ENCODE measurements around the gene TAF5L.
"Not testable (repeated sequence)": the region's sequence is repeated elsewhere in the genome, so short reads cannot be mapped to it uniquely, and the experiment has no call there.

The TAF5L gene

DNA sequence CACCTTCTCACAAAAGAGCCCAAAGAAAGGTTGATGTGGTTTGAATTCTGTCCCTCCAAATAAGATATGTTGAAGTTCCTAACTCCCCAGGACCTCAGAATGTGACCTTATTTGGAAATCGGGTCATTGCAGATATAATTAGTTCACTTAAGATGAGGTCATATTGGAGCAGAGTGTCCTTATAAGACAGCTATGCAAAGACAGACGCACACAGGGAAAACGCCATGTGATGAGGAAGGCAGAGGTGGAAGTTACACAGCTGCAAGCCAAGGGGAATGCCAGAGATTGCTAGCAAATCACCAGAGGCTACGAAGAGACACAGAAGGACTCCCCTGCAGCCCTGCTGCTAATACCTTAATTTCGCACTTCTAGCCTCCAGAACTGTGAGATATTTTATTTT lies 62.2 kb downstream of the TAF5L start:
- peak; percentile 46 for DNase-seq

DNA sequence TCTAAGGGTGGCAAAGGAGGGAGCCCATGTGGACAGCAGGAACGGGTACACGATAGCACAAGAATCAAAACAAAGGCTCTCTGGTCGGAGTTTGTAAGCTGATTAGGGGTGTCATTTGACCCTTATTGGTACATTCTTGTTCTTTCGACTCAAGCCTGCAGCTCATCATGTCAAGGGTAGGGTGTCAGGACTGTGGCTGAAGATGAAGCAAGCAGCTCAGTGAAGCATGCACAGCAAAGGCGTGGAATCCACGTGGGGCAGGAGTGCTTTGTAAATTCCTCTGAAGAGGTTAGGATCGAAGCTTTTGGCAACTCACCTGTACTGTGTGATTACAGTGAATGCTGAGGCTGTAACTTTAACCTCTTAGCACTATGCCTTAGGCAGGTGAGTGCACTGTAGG lies 62.7 kb downstream of the TAF5L start:
- peak; percentile 46 for DNase-seq

DNA sequence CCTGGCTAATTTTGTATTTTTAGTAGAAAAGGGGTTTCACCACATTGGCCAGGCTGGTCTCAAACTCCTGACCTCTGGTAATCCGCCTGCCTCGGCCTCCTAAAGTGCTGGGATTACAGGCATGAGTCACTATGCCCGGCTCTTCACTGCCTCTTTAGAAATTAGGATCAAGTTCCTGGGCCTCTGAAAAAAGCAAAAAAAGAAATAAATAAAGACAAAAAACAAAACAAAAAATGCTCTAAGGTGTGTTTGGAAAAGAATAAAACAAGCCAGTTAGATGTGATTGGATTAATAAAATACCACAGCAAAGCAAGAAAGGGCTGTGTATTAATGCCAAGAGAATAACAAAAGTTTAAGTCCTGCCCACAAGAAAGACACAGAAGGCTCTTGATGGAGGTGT lies 63.2 kb downstream of the TAF5L start:
- no peak for DNase-seq

DNA sequence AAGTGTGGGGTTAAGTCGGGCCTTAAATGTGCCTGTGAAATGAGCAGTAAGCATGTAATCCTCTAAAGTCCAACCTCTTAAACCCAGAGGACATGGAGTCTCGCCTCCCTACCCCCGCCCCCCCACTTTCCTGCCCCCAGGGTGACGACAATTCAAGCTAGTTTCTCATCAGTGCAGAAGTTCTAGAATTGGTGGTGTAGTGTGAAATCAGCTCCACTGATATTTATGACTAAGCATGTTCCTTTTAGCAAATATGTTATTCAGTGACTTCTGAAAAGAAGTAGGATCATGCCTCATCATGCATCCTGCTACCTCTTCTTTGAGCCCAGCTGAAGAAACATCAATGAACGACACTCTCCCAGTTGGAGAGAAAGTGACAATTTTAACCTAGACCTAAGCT lies 64.8 kb downstream of the TAF5L start:
- no peak for DNase-seq

DNA sequence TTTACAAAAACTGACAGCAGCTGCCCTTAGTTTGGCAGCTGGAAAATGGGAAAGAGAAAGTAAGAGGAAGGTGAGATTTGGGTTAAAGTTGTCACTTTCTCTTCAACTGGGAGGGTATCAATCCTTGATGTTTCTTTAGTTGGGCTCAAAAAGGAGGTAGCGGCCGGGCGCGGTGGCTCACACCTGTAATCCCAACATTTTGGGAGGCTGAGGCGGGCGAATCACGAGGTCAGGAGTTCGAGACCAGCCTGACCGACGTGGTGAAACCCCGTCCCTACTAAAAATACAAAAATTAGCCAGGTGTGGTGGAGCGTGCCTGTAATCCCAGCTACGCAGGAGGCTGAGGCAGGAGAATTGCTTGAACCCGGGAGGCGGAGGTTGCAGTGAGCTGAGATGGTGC lies 65.8 kb downstream of the TAF5L start:
- DNase-seq: not testable (repeated sequence)

DNA sequence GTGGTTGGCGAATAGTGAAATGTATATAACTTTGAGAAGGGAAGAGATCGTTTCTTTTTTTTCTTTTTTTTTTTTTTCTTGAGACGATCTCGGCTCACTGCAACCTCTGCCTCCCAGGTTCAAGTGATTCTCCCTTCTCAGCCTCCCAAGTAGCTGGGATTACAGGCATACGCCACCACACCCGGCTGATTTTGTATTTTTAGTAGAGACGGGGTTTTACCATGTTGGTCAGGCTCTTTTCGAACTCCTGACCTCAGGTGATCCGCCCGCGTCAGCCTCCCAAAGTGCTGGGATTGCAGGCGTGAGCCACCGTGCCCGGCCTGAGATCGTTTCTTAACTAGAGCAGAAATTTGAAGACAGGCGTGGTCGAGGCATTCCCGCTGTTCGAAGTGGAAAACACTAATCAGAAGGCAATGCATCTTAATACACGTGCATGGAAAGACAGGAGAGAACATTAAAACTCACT lies 66.6 kb downstream of the TAF5L start:
- DNase-seq: not testable (repeated sequence)

DNA sequence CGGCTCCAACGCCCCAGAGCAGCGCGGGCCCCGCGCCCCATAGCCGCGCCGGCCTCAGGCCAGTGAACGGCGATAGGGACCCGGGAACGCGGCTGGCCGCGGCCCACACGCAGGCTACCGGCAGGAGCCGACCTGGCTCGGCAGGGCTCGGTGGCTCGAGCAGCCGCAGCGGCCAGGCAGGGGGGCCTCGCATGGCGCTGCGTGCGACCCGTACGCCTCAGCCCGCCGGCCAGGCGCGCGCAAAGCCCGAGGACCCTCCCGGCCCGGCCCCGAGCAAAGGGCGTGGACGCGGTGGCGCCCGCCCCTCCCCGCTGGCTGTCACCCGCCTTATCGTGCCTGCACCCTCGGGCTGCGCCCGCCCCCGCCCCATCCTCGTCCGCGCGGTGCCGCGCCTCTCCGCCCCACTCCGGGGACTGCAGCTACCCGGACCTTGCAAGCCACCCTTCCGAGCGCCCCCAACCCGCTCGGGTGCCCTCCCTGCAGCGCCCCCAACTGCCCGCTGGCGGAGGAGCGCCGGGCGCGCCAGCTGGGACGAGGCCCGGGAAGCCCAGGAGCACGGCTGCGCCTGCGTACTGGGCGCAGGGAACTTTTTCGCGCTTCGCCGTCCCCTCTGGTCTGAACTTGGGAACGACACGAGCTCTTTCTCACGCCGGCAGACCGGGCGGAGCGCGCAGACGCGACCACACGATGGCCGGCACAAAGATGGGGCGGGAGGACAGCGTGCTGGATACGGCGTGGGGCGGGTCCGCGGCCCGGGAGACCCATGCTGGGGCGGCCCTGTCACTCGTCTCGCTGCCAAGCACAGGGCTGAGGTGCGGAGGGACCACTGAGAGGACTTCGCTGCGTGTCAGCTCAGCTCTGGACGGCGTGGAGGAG lies 67.2 kb downstream of the TAF5L start, which contains the start of gene ABCB10:
TSS of gene ABCB10 (minus strand) at position 248 of the 876 bp plus-strand sequence. CDS start at position 193, 55 bp downstream.
- DNase-seq: peak; percentile 96

DNA sequence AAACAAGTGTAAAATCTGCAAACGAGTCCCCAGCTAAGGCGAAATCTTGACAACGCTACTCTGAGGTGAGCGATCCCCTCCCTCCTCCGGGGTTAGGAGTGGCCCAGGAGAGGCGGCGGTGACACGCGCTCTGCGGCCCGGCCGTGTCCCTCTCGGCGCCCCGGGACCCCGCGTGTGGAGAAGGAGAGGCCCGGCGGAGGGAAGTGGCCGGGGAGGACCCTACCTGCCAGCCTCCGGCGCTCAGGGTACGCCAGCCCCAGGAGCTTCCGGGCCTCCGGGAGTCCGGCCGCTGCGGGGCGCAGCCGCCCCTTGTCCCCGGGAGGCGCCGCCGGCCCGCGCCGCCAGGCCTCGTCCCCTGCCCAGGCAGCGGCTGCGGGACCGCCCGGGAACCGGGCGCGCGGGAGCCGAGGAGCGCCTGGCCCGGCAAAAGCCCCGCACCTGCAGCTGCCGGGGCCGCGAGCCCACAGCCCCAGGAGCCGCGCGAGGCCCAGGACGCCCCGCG lies 68.0 kb downstream of the TAF5L start:
- DNase-seq: peak; percentile 26

DNA sequence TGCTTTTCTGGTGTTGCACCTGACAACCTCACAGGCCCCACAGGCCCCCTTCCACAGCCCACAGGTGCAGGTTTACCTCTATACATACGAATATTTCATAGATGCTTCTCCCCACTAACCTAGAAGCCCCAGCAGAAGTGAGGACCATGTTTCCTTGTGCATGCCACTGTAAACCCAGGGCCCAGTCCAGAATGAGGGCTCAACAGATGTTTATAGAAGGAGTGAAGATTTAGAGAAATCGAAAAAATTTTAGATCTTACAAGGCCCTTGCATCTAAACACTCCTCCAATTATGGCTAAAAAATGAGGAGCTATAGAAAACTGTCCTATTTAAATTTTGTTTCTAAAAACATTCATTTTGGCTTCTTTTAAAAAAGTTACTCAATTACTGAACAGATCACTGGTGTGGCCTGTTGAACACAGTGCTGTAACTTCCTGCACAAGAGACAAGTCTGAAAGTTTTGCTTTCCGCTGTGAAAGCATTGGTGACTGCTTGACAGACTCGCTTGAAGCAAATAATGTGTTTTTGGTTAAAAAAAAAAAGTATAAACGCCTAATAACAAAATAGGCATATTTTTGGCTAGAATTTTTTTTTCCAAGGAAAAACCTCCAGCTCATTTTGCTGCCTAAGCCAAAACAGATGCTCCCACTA lies 68.6 kb downstream of the TAF5L start:
- DNase-seq: no peak

DNA sequence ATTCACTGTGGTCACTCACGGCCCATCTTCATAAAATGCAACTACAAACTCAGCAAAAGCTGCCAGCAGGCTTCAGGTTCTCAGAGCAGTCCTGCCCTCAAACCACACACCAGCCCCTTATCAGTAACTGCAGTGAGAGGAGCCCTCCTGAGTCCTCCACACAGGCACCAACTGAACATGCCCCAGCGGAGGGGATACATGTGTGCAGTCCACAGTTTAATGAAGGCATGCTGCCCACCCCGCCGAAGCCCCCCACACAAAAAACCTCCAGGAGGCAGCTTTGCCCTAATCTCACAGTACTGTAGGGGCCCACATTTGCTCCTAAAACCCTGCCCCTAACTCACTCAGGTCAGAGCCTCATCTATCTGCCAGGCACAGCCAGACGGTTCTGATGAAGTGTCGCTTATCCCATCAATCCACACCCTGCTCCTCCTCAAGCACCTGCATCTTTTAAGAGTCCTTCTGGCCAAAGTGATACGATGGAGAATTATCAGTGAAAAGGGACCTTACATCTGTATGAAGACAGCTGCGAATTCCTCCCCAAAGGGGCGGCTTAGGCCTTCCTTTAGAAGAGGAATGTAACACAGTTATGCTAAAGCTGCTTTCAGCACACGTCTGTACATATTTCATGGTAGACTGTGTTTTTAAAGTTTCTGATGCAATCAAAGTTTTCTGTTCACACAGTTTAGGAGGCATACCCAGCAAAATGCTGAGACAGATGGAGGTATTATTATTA lies 70.9 kb downstream of the TAF5L start:
- no peak for DNase-seq

DNA sequence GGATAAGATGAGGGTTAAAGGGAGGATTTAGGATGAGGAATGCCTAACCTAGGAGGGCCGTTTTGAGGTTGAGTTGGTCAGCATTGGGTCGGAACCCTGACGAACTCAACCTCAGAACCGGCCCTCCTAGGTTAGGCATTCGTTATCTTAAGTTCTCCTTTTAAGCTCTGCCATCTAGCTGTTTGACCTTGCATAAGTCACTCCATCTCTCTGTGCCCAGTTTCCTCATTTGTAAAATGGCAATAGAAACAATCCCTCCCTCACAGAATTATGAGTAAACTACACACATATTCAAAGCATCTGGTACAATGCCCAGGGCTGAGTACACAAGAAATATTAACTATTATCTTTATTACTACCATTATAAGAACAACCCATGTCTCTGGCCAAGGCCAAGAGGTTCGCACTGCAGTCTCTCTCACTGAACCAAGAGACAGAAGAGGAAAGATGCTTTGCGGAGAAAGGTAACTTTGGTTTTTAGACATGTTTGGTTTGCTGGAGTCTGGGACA lies 72.2 kb downstream of the TAF5L start:
- no peak for DNase-seq

DNA sequence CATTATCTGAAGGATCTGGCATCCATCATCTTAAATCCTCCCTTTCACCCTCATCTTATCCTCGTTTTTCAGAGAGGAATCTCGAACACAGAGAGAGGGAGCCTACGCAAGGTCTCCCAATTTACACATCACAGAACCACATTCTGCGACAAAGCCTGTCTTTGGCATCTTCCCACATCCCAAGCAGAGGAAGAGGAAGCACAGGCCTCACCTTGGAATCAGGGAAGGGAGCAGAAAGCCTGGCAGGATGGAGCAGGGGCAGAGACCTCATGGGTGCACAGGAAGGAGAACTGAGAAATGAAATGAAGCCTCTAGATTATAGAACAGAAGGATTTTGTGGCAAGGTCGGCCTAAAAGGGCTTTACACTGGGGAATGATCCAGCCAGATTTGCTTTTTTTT lies 73.2 kb downstream of the TAF5L start:
- DNase-seq: no peak

DNA sequence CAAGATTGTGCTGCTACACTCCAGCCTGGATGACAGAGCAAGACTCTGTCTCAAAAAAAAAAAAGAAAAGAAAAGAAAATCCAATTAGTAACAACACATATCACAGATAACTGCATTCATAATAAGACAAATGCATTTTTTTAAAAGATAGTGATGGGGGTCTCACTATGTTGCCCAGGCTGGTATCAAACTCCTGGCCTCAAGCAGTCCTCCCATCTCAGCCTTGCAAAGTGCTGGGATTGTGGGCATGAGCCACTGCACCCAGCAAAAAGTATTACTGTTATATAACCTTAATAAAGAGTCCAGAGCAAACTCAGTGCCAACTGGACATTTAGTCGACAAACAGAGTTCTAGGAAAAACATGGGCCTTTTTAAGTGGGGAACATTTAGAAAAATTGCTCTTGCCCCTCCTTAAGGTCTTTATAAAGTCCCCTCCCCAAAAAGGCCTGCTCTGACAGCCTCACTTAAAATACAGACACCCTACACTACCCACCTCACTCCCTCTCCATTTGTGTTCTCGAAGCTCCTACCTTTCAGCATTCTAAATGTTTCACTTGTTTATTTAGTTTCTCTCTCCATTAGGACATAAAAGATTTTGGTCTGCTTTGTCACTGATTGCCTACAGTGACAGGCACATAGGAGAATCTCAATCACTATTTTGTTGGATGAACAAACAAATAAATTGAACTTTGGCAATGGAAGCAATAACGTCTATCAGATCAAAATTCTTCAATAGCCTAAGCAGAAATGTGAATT lies 74.9 kb downstream of the TAF5L start:
- DNase-seq: no peak

DNA sequence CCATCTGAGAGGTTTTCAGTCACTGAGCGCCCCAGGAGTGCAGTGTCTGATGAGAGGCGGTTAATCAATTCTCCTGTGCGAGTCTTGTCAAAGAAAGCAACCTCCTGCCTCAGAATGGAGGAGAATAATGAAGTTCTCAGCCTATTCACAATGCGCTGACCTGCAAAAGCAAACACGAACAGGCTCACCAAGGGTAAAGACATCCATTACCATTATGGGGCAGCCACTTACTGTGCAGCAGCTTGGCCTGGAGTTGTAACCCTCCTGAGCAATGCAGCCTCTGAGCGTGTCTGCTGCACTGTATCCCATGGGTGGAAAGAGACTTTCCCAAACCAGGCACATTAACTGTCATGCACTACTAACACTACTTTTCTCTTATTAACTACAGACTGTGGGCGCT lies 78.4 kb downstream of the TAF5L start:
- DNase-seq: no peak

DNA sequence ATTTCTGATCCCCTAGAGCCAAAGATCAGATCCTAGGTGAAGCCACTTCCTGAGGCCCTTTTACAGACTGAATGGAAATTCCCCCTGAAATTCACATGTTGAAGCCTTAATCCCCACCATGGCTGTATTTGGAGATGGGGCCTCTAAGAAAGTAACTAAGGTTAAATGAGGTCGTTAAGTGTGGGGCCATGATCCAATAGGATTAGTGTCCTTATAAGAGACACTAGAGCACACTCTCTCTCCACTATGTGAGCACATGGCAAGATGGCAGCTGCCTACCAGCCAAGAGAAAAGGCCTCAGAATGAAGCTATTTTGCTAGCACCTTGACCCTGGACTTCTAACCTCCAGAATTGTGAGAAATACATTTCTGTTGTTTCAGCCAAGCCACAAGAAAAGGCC lies 81.3 kb downstream of the TAF5L start:
- DNase-seq: no peak

All from NCI-H510A treated with DMSO at 0.1 percent for 48 hours (cell line).